Activated CD4-positive, alpha-beta T cell treated with anti-CD3 and anti-CD28 coated beads for 24 hours (primary cell): ENCODE measurements around the gene PHC1.
"Not testable (repeated sequence)": the region's sequence is repeated elsewhere in the genome, so short reads cannot be mapped to it uniquely, and the experiment has no call there.

Experiments used
- DNase-seq, 2 donors: peaks; one replicate each; pipeline ENCODE4 v3.0.0-alpha.2; 2020; ENCODE audit warnings: low read depth in 2 of 2

Gene PHC1

DNA sequence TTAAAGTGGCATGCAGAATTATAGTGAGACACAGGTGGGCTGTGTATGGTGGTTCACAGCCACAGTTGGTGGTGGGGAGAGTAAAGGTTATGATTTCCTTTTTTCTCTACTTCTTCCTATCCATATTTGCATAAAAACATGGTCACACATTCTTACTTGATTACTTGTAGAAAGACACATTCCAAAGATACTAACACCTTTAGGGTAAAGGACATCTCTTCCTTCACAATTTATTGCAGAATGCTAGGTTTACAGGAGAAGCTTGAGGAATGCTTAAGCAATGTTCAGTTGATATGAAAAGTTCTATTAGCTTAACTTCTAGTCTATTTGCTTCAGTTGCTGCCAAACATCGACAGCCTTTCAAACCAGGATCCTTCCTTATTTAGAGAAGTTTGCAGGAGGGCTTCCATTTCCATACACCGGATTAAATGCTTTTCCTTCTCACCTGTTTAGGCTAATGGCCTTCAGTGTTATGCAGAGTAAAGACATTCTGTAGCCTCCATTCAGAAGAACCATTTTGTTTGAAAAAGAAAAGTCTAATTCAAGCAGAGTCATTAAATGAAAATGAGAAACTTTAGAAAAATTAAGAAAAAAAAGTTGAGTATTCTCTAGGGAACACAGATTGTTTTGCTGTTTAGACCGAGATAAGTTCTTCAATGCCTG lies 2.6 kb upstream of the PHC1 start:
- no peak for DNase-seq

GRCh38 chr12:8912914-8913313 lies 1.4 kb upstream of the PHC1 start:
- no peak for DNase-seq

- no peak for DNase-seq
These were observed 642 bp upstream of the PHC1 start for GRCh38 chr12:8913702-8914032.

- peak in 1 of 2 donors; percentile 33 for DNase-seq
These were observed 612 bp downstream of the PHC1 start for GRCh38 chr12:8914716-8915526.

DNA sequence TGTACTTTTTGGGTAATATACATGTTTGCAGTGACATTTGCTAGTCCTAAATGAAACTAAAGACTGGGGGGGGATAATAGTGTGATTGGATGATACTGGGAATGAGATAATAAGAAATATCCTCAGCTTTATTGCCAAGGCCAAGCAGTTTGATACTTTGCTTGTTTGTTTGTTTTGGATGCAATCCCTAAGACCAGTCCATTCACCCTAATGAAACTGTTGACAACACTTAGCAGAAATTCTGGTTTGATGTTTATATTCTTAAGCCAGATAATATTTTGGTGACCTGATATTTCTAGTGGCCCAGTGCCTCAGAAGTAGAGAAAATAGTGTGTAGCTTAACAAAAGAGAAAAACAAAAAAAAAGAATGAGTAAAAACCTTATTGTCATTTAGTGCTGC lies 1.8 kb downstream of the PHC1 start:
- DNase-seq, result no peak

- DNase-seq, result no peak
These were observed 2.7 kb downstream of the PHC1 start for GRCh38 chr12:8917031-8917430.

DNA sequence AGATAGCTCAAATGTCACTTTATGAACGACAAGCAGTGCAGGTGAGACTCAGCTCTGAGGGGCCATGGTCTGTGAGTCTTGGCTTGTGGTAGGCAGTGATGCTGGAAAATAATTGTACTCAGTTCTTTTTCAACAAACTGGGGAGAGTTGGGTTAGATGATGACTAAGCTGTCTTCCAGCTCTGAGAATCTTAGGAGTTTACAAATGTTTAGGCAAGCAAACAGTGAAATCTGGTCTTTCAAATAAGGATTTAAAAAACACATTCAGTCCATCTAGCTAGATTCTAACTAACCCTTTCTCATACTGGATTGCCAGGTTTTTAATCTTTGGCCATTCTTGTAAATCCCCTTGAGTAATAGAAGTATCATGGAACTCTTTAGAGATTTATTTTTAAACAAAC lies 3.4 kb downstream of the PHC1 start:
- no peak for DNase-seq

DNA sequence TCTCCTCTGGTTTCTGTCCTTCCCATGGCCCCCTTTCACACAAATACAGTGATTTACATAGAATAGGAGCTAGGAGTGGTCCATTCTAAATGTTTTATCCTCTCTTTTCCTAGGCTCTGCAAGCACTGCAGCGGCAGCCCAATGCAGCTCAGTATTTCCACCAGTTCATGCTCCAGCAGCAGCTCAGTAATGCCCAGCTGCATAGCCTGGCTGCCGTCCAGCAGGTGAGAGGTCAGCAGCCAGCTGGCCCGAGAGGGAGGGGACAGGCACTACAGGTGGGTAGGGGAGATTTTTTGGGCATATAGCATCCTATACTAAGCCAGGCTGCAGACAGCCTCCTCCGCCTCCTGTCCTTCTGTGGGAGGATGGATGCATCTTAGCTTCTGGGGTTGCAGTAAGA lies 5.3 kb downstream of the PHC1 start:
- not testable (repeated sequence) for DNase-seq

GRCh38 chr12:8922544-8922943 lies 8.2 kb downstream of the PHC1 start:
- no peak for DNase-seq

DNA sequence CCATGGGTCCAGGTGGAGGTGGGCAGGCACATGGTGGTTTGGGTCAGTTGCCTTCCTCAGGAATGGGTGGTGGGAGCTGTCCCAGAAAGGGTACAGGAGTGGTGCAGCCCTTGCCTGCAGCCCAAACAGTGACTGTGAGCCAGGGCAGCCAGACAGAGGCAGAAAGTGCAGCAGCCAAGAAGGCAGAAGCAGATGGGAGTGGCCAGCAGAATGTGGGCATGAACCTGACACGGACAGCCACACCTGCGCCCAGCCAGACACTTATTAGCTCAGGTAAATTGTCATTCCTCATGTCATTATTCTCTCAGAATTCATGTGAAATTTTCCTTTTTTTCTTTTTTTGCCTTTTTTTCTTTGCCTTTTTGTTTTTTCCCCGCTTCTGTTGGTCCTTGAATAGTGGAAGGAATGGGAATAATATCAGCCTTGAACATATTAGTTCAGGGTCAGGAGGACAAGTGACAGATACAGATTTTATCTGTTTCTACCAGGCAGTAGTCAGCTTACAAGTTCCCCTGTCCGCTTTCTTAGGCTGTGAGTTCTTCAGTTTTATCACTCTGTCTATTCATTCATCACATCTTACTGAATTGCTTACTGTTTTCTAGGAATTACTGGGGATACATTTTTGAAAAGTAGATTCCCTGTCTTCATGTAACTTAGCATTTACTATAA lies 16.5 kb downstream of the PHC1 start:
- not testable (repeated sequence) for DNase-seq

DNA sequence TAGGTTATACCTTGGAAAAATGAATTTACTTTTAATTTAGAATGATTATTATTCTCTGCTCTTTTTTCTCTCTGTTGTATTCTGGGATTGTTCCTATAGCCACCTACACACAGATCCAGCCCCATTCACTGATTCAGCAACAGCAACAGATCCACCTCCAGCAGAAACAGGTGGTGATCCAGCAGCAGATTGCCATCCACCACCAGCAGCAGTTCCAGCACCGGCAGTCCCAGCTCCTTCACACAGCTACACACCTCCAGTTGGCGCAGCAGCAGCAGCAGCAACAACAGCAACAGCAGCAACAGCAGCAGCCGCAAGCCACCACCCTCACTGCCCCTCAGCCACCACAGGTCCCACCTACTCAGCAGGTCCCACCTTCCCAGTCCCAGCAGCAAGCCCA lies 18.2 kb downstream of the PHC1 start:
- not testable (repeated sequence) for DNase-seq

- not testable (repeated sequence) for DNase-seq
These were observed 19.8 kb downstream of the PHC1 start for GRCh38 chr12:8934080-8934479.

- DNase-seq, result no peak
These were observed 22.4 kb downstream of the PHC1 start for GRCh38 chr12:8936735-8937134.

GRCh38 chr12:8937842-8938442 lies 23.6 kb downstream of the PHC1 start:
- DNase-seq, result not testable (repeated sequence)

GRCh38 chr12:8941691-8942478 lies 27.6 kb downstream of the PHC1 start:
- DNase-seq, result no peak

DNA sequence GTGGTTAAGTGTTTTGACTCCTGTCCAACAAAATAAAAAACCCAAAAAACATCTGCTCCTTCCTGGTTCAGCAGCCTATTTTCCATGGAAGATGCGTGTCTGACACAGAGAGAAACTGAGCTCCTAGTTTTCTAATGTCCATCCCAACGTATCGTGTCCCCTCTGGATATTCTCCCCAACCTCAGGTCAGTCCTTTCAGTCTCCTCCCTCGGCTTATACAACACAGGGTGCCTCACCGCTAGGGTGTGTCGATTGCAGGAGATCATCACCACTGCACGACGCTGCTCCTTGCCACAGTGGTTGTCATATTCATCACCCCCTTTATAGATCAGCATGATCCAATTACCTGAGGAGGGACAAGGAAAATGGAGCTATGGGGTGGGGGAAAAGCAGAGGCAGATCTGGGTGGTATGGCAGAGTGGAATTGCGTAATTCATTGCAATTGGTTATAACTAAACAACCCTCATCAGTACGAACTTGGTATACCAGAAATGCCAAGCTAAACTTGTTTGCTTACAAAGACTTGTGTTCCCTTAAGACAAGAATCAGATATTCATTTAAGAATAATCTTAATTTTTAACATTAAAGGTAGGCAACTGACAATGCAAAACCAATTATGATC lies 29.4 kb downstream of the PHC1 start:
- no peak for DNase-seq

DNA sequence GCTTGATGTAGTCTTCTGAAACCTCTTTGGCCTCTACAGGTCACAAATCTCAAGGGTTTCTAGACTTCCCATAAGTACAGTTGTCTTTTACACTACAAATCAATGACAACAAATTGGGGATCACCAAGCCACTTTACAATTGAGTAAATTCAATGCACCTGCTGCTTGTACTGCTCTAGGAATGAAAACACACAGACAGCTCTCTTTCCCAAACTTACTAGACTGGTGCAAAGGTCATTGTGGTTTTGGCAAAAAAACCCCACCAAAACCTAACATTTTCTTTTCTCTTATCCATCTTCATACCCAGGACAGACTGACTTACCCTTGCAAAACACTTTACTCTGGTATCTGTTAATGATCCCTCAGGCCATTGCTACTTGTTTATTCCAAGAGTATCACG lies 32.4 kb downstream of the PHC1 start:
- no peak for DNase-seq

- DNase-seq, result no peak
These were observed 33.4 kb downstream of the PHC1 start for GRCh38 chr12:8947737-8948136.

- DNase-seq, result no peak
These were observed 34.5 kb downstream of the PHC1 start for GRCh38 chr12:8948701-8949341.

DNA sequence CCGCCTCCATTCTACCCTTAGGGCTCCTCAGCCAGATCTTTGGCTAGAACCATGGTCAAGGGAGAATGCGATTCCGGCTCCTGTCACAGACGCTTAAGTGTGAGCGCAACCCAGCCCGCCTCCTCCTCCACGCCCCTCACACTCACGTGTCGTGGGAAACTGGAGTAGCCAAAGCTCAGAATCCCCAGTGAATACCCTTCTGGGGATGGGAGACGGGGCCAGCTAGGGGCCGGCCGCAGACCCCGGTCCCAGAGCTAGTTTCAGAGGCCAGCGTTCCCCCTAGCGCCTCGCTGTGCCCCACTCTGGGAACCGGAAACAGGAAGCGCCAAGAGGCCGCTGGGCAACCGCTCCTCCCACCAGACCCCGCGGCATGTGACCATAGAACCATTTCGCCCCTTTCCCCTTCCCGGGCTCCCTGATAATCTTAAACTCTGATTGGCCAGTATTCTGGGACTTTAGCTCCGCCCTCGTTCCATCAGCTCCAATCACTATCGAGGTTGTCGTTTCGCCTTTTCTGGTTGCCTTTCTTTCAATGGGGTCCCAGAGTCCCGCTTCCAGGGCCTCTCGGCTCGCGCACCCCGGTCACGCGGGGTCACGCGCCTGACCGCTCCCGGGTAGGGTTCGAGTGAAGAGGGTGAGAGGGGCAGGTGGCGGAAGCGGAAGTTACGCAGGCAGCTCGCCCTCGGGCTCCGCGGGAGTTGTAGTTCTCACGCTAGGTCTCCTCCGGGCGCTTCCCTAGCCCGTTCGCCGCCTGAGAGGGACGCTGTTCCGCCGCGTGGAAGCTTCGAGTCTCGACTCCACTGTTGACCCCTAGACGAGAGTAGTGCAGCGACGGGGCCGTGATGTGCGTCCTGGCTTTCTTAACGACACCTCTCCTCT lies 35.3 kb downstream of the PHC1 start, which contains the start of gene M6PR:
M6PR (minus strand) TSS at position 304 of the 879 bp plus-strand sequence. CDS start 3,241 bp downstream, outside the sequence.
- DNase-seq, result peak; percentile 79 to 84
